Measurements from ENCODE around the gene NFATC1.

The NFATC1 gene

DNA sequence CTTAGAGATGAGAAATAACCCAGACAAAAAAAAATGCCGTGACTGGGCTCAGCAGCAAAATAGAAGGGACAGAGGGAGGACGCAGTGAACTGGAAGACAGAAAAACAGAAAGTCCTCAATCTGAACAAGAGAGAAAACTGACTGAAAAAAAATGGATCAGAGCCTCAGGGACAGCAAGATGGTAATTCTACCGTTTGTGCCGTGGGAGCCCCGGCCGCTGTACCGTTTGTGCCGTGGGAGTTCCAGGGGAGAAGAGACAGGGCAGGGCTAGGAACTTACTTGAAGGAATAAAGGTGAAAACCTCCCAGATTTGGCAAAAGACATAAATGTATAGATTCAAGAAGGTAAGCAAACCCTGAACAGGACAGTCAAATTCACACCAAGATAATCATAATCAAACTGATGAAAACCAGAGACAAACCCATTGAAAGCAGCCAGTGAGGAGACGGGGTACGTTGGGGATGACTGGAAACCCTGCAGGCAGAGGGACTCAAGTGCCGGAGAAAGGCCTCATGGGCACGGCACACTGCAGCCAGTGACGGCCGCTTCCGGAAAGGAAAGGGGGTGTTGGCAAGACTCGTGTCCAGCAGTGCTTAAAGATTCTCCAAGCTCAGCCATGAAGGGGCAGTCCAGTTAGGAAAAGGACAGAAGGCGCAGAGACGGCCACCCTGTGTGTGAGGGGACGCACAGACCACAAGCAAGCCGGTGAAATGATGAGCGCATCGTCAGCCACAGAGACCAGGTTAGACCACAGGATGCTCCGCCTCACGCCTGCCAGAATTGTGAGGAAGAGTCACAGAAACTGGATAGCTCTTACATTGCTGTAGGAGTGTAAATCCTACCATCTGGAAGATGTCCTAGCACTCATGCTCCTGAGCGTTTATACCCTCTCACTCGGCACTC lies 40.0 kb upstream of the NFATC1 start:
- CTCF ChIA-PET, result interaction anchor here (1.5 kb wide), 1 partner anchor 23 kb away, joined by 6 read pairs; no protein-coding TSS in a partner anchor
- DNase-seq (ENCODE audit: extremely low spot score), result no peak
- TF ChIP-seq, protein P1, sequence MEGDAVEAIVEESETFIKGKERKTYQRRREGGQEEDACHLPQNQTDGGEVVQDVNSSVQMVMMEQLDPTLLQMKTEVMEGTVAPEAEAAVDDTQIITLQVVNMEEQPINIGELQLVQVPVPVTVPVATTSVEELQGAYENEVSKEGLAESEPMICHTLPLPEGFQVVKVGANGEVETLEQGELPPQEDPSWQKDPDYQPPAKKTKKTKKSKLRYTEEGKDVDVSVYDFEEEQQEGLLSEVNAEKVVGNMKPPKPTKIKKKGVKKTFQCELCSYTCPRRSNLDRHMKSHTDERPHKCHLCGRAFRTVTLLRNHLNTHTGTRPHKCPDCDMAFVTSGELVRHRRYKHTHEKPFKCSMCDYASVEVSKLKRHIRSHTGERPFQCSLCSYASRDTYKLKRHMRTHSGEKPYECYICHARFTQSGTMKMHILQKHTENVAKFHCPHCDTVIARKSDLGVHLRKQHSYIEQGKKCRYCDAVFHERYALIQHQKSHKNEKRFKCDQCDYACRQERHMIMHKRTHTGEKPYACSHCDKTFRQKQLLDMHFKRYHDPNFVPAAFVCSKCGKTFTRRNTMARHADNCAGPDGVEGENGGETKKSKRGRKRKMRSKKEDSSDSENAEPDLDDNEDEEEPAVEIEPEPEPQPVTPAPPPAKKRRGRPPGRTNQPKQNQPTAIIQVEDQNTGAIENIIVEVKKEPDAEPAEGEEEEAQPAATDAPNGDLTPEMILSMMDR (IDR thresholded peaks at IDR 0.05; ENCODE audit: control extremely low read depth, extremely low read depth, low read depth, missing control alignments), result no peak
- POLR2A ChIA-PET, result no interaction called here

DNA sequence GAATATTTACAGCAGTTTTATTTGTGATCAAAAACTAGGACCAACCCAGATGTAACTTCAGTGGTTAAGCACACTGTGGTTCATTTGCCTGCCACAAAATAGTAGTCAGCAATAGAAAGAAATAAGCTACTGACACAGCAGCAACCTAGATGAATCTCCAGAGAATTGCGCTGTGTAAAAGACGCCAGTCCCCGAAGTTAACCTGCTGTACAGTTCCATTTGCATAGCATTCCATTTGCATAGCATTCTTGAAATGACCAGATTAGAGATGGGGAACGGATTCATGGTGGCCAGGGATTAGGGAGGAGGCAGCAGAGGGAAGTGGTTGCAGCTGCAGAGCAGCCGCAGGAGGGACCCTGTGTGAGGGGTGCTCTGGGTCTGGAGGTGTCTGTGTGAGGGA lies 39.3 kb upstream of the NFATC1 start:
- POLR2A ChIA-PET, result no interaction called here
- peak; percentile 41 for DNase-seq (ENCODE audit: extremely low spot score)
- CTCF ChIA-PET, result interaction anchor here (1.5 kb wide), 1 partner anchor 22 kb away, joined by 6 read pairs; no protein-coding TSS in a partner anchor
- TF ChIP-seq, protein P1 (IDR thresholded peaks at IDR 0.05; ENCODE audit: control extremely low read depth, extremely low read depth, low read depth, missing control alignments), result no peak

DNA sequence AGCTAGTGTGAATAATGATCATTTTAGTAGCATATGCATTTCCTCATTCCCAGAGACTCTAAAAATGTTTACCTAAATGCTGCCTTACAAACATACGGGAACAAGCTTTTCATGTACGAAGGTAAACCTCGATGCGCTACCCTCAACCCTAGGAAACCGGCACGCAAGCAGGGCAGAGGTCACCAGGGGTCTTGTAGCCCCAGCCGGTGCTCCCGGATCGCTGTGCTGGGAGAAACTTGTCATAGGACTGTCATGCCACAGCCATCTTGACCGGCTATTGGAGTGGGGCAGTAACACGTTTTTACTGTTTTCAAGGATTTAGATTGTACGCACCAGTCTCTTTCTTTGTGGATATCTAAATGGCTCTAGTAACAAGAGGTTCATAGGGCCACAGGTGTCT lies 34.8 kb upstream of the NFATC1 start:
- ChIA-PET CTCF (interaction anchor here (1.0 to 2.0 kb wide), 5 partner anchors 12 to 20 kb away, joined by 3 to 7 read pairs (median 6); no protein-coding TSS in a partner anchor), POLR2A (no interaction called here)
- no peak for DNase-seq (ENCODE audit: extremely low spot score)
- TF ChIP-seq, protein P1 (IDR thresholded peaks at IDR 0.05; ENCODE audit: control extremely low read depth, extremely low read depth, low read depth, missing control alignments), result no peak

DNA sequence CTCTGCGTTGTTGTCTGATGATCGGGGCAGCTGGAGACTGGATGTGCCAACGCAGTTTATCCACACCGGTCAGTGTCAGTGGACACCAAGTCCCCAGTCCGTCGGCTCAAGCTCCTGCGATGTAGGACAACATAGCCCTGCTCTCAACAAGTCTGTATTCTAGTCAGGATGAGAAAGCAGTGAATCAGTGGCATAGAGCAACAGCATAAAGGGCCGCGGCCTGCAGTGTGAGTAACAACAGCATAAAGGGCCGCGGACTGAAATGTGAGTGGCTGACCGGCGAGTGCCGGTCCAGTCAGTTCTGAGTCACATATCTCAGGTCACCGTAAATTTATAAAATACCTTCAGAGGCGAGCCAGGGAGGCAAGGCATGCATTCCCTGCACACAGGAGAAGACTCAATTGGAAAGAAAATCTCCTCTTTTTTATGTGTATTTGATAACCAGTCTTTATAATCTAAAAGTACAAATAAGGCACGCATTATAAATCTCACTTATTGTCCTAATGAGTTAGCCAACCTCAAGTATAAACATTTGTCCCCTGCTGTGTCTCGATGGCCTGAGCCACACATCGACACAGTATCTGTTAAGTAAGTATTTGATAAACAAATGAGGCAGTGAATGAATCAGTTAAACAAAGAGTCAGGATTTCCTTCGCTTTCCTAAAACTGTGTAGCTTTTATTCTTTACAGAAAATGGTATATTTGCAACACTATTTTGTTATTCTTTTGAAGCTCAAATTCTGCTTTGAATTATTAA lies 33.8 kb upstream of the NFATC1 start:
- TF ChIP-seq, protein P1 (IDR thresholded peaks at IDR 0.05; ENCODE audit: control extremely low read depth, extremely low read depth, low read depth, missing control alignments), result no peak
- DNase-seq (ENCODE audit: extremely low spot score), result no peak
- ChIA-PET CTCF (interaction anchor here (0.9 to 2.0 kb wide), 4 partner anchors 10 to 19 kb away, joined by 3 to 7 read pairs (median 5); no protein-coding TSS in a partner anchor), POLR2A (no interaction called here)

DNA sequence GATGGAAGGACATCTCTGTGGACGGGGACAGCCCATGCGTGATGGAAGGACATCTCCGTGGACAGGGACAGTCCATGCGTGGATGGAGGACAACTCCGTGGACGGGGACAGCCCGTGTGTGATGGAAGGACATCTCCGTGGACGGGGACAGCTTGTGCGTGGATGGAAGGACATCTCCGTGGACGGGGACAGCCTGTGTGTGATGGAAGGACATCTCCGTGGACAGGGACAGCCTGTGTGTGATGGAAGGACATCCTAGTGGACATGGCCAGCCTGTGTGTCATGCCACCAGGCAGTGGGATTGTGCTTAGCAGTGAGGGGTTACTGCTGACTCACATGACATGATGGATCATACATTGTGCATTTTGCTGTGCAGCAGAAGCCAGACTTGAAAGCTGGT lies 30.0 kb upstream of the NFATC1 start:
- TF ChIP-seq, protein P1 (IDR thresholded peaks at IDR 0.05; ENCODE audit: control extremely low read depth, extremely low read depth, low read depth, missing control alignments), result no peak
- ChIA-PET POLR2A (no interaction called here), CTCF (interaction anchor here (0.9 kb wide), 1 partner anchor 15 kb away, joined by 3 read pairs; no protein-coding TSS in a partner anchor)
- DNase-seq (ENCODE audit: extremely low spot score), result no peak

Measured in GM10248 (cell line).